NCI-H2227 (cell line): ENCODE results near the gene PITPNB.

Source experiments
- DNase-seq: peaks from one replicate; lab custom pipeline; 2025; ENCODE audit not compliant: unreplicated experiment; lab: John Stamatoyannopoulos, UW

PITPNB gene

DNA sequence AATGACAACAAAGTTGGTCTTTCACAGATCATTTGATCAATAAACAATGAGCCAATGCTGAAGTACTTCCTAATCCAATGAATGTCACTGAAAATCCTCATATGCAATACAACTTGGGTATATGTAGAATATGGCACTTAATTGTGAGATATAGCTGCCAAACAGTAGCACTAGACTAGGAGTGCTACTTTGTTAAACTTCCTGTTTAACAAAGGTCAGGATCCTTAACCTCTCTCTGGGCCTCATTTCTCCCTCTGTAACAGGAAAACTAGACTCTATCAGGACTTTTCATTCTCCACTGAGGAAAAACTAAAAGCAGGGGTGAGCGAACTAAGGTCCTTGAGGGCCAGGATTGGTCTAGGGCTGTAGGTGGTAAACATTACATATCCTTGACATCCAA, 56.1 kb downstream of the PITPNB start:
- no peak for DNase-seq

DNA sequence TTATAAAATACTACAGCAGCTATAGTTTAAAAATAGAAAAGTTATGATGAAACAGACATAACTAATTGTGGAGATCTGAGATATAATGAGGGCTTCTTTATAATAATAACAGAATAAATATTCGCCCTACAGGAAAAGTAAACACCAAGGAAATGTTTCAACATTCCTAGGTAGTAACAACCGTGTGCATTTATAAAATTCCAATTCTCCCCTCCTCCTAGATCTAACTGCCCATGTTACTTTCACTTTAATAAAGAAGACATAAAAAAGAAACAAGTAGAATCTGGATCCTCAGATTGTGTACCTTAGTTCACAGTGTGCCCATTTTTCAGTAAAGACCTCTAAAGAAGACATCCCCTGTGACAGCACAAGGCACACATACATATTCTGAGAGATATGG, 59.7 kb downstream of the PITPNB start:
- DNase-seq: no peak

GRCh38 chr22:27858626-27859025, 60.4 kb downstream of the PITPNB start:
- no peak for DNase-seq

GRCh38 chr22:27857443-27857842, 61.6 kb downstream of the PITPNB start:
- no peak for DNase-seq

DNA sequence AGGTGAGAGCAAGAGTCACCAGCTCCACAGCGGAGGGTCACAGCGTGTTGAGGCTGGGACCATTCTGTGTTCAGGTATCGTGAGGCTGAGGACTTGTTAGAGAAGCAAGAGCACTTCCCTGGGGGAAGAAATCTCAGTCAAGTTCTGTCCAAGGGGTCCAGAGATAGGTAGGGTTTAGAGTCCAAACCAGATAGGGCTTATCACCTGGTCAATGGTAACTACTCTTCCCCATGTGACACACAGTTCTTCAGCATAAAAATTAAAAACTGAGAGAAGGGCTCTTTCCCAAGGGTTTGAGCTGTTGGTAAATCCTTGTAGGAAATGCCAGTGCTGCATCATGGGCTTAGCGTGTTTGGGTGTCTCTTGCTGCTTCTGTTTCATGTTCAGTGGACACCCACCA, 62.7 kb downstream of the PITPNB start:
- DNase-seq: no peak

GRCh38 chr22:27853424-27853823, 65.6 kb downstream of the PITPNB start:
- DNase-seq: no peak

DNA sequence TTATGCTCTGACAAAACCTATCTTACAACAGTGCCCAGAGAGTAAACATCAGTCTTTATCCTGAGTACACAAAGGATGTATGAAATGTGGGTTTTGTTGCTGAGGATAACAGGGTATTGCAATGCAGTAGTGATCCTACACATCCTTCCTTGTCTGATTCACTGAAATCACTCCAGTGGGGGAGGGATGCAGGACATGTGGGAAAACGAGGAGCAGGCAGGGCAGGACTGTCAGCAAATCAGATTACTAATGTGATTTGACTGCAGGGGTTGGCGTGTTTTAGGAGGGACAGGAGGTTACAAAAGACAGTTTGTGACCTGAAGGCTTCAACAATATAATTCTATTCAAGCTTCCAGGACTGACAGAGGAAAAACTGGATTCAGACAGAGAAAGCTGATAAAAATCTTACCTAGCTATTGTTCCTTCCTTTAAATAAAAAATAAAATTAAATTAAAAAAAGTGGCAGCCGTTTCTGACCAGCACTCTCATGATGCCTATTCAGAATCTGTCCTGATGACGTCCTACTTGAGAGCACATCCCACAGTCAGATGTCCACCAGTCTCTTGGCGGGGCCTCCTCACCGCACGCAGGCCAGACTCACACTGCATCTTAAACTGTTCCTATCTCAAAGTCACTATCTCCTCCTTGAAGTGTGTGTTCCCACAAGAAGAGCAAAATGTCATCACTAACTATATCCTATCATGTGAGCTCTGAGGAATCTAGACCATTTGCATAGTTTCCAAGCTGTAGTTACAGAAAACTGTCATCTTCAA, 66.9 kb downstream of the PITPNB start:
- no peak for DNase-seq

DNA sequence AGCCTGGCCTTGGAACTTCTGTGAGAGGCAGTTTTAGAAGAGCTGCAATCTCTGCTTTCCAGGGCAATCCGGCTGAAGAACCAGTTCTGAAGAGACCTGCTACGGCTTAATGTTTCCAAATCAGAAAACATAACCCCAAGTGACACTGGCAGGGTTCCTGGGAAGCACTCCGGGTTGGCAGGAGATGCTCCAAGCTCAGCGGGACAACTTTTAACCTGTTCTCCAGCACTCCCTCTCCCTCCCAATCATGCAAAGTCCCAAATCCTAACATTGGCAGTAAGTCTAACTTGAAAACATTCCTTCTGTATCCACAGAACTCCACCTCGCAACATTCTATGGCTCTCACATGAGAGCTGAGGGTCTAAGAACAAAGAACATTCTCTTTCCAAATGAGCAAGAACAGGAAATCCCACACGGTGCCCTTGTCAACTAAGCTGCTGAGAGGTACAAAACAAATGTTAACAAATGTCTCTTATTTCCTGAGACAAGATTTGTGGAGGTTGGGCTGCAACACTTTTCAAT, 69.0 kb downstream of the PITPNB start:
- DNase-seq: no peak

DNA sequence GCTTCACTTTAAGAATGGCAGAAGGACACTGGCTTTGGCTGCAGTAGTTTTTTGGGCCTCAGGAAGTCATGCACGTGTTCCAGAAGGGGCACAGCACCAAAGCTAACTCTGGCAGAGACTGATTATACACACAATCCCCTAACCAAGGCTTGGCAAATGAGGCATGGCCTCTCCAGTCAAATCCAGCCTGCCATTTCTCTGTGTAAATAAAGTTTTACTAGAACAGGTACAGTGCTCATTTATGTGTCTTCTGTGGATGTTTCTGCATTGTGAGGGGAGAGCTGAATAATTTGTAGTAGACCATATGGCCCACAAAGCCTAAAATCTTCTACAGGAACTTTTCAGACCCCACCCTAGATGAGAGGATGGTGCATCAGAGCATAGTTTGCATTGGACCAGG, 71.1 kb downstream of the PITPNB start:
- no peak for DNase-seq

GRCh38 chr22:27846910-27847309, 72.1 kb downstream of the PITPNB start:
- DNase-seq: no peak

GRCh38 chr22:27846248-27846757, 72.8 kb downstream of the PITPNB start:
- no peak for DNase-seq

DNA sequence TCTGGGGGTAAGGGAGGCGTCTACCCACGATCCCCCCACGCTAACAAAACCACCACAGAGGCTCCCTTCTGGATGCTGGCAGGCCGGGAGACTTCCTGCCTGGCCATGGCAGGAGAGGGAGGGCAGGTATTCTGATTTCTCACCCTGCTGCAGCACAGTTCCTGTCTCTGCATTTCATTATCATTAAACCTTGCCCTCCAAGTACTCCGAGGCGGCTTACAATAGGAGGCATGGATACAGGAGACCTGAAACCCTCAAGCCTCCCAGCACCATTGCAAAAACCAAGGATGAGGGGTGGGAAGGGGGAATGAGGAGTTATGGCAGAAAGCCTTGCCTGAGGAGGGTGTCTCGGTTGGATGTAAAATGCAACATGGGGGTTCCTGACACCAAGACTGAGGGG, 73.4 kb downstream of the PITPNB start:
- no peak for DNase-seq

DNA sequence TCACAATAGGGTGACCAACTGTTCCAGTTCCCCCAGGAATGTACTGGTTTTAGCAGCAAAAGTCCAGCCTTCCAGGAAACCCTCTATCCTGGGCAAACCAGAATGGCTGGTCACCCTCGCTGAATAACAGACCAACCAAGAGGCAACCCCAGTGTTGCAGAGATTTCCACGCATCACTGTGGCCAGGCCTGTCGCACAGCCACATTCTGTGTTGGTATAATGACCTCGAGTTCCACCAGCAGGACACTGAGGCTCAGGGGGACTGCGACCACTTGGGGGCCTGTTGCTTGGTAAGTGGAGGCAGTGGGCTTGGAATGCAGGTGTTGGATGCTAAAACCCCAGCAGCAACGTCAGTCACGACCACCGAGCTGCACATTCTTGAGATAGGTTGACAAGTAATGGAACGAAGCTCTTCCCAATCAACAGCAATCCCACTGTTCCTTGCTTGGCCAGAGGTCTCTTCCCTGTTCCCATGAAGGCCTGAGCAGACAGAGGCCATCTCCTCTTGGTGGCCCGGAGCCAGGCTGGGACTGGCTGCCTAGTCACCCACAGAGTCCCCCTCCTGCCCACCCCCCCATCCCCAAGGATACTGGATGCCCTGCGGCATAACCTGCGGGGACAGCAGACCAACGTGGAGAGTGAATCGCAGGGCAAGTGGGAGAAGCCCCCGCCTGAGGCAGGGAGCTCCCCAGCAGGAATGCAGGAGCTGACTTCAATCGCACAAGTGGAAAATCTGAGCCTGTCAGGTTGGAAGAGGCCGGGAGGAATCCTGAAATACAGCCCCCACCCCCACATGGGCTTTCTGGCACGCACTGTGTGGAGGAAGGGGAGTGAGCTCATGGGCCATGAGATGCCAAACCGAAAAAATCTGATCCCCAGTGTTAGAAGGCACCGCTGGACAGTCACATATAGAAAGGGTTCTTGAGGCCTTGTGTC, 74.1 kb downstream of the PITPNB start:
- no peak for DNase-seq

- DNase-seq: no peak
Measured at GRCh38 chr22:27844256-27844655, 74.8 kb downstream of the PITPNB start.

DNA sequence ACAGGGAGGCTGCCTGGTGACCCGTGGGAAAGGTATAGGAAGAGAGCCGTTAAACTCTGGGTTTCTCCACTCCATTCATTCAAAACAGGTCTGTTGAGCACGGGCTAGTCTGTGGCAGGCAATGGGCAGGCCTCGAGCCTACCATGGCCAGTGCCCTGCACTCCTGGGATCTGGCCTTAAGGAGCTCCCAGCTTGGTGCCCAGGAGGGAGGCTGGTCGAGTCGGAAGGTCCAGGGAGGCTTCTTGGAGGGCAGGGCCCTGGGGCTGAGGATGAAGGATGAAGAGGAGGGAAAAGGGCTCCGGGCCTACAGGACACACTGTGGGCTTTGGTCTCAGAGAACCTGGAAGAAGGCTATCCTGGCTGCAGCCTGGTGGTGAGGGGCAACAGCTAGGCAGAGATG, 75.6 kb downstream of the PITPNB start:
- DNase-seq: no peak

DNA sequence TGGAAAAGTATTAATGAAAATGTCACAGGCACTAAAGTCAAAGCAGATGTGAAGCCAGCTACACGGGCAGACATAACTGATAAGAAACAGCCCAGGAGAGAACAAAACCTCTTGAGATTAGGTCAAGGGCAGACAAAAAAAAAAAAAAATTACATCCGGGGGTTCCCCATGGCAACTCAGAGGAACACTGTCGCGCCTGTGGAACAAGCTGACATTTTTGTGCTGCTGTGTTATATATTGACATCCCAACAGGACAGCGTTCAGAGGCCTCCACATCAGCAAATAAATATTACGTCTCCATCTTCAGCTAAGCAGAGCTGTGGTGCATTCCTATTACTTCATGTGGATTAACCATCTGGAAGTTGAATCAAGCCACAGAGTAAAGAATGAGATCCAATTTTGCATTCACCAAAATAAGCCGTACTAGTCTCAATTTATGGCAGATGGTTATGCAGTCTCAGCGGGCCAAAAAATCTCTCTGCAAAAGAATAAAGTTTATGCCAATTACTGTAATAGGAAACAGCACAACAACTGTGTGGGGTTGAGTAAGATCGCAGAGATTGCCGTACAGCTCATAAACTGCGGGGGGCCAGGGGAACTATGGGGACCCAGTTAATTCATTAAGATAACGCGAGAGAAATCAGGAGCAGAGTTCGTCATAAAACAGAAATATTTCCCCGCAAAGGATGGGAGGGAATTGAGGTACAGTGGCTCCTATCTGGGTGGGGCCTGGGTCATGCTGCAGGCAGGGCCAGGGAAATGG, 76.2 kb downstream of the PITPNB start:
- no peak for DNase-seq

- no peak for DNase-seq
Measured at GRCh38 chr22:27842201-27842600, 76.9 kb downstream of the PITPNB start.

DNA sequence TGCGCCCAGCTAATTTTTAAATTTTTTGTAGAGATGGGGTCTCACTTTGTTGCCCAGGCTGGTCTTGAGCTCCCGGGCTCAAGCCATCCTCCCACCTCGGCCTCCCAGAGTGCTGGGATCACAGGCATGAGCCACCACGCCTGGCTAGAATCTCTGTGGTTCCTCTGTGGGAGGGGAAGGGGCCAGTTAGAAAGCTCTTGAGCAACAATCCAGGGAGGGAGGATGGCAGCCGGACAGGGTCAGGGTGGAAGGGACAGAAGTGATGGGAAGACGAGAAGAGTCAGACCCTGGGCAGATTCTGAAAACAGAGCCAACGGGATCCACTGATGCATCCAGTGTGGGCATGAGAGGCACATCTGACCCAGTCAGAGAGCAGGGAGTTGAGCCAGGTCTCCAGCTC, 78.6 kb downstream of the PITPNB start:
- DNase-seq: no peak

GRCh38 chr22:27839057-27839660, 79.9 kb downstream of the PITPNB start:
- DNase-seq: peak; percentile 60

GRCh38 chr22:27836181-27836580, 82.9 kb downstream of the PITPNB start:
- no peak for DNase-seq

DNA sequence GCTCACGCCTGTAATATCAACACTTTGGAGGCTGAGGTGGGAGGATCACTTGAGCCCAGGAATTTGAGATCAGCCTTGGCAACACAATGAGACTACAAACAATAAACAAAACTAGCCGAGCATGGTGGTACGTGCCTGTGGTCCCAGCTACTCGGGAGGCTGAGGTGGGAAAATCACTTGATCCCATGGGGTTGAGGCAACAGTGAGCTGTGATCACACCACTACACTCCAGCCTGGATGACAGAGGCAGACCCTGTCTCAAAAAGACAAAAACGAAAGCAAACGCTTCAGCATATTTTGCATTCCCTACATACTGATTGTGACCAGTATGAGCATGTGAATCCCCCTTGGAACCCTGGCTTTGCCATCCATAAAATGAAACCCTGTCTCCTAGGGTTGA, 83.6 kb downstream of the PITPNB start:
- DNase-seq: no peak
